ENCODE measurements around the gene ZNHIT2. TPM values are rescaled to one million over a fixed set of nuclear protein-coding genes. Genes with fewer than 3 reads are reported as not detected.

ZNHIT2 gene
- total RNA-seq, 1 experiment from 2014 or later: 48.2 TPM

GRCh38 chr11:65136515-65137096, 19.1 kb upstream of the ZNHIT2 start:
- Histone ChIP-seq H3K79me2 (ENCODE audit: low read length) (peaks cover 29% of the 10 kb centered on the region), H3K4me3 (ENCODE audit: low read length) (no peak overlapping the region), H2AFZ (ENCODE audit: low read length) (no peak overlapping the region), H3F3A (ENCODE audit: low read length, unreplicated experiment) (no peaks in the 10 kb centered on the region), H3K27ac (ENCODE audit: low read length) (no peak overlapping the region), H3K9ac (ENCODE audit: low read length) (no peak overlapping the region), H3K36me3 (ENCODE audit: low read depth, low read length) (peaks cover 13% of the 10 kb centered on the region; the same call in 1 of the 2 replicates), H3K4me1 (ENCODE audit: insufficient read depth, low read length) (peaks cover 16% of the 10 kb centered on the region), H3K9me2 (replicated peaks; ENCODE audit: low read length) (no peaks in the 10 kb centered on the region), H3K27me3 (ENCODE audit: low read length) (0 out of 2 replicates have a peak, but pooled peaks cover 3% of the 10 kb centered on the region), H4K20me1 (ENCODE audit: low read length) (no peaks in the 10 kb centered on the region; the same call in 1 of the 2 replicates), H3K4me2 (ENCODE audit: low read length) (no peak overlapping the region), H3K9me3 (ENCODE audit: low read length) (no peaks in the 10 kb centered on the region)
- POLR2A ChIA-PET (ENCODE audit: unreplicated experiment): interaction anchor here (0.6 kb wide), 1 partner anchor 139 kb away, joined by 11 read pairs; no protein-coding TSS in a partner anchor
- CTCF ChIA-PET: no interaction called here
- TF ChIP-seq CTCF (conservative IDR thresholded peaks at IDR 0.05; ENCODE audit: low read depth, low read length) (no peak), EZH2phosphoT487 (IDR thresholded peaks at IDR 0.05; ENCODE audit: borderline replicate concordance, low read length) (no peak), EZH2 (IDR thresholded peaks at IDR 0.05; ENCODE audit: low read length, unreplicated experiment) (no peak)
- BruUV-seq (replicated peaks): no TSS peak
- DNase-seq (no peak), ATAC-seq (no peak)
- intact Hi-C loops (cut with micrococcal nuclease): no loop called here

GRCh38 chr11:65135633-65136145, 18.2 kb upstream of the ZNHIT2 start:
- no peaks in the 10 kb centered on the region for H3K9me3 ChIP-seq (ENCODE audit: low read length)
- H3K9ac ChIP-seq (ENCODE audit: low read length): peak overlapping the region; percentile 98
- 0 out of 2 replicates have a peak, but pooled peaks cover 3% of the 10 kb centered on the region for H3K27me3 ChIP-seq (ENCODE audit: low read length)
- no peaks in the 10 kb centered on the region for H3K9me2 ChIP-seq (replicated peaks; ENCODE audit: low read length)
- CTCF ChIA-PET: interaction anchor here (0.6 to 1.1 kb wide), 2 partner anchors 46 to 793 kb away, joined by 4 read pairs; partner anchors contain the start of gene CAPN1
- ATAC-seq (no peak), DNase-seq (no peak)
- peak overlapping the region; percentile 95 for H3K27ac ChIP-seq (ENCODE audit: low read length)
- POLR2A ChIA-PET (ENCODE audit: unreplicated experiment): interaction anchor here (0.6 to 1.8 kb wide), 6 partner anchors 13 to 64 kb away, joined by 3 to 24 read pairs (median 4); partner anchors contain the start of genes CAPN1, FAU and MRPL49
- BruUV-seq (replicated peaks): no TSS peak
- intact Hi-C loops (cut with micrococcal nuclease): loop anchor here (1.0 kb wide), 2 partner anchors 13 to 47 kb away; partner anchors contain the start of genes FAU and MRPL49
- H4K20me1 ChIP-seq (ENCODE audit: low read length): no peaks in the 10 kb centered on the region; the same call in 1 of the 2 replicates
- TF ChIP-seq CTCF (conservative IDR thresholded peaks at IDR 0.05; ENCODE audit: low read depth, low read length): no peak
- no peak for TF ChIP-seq EZH2 (IDR thresholded peaks at IDR 0.05; ENCODE audit: low read length, unreplicated experiment)
- no peak for TF ChIP-seq EZH2phosphoT487 (IDR thresholded peaks at IDR 0.05; ENCODE audit: borderline replicate concordance, low read length)
- H3K4me2 ChIP-seq (ENCODE audit: low read length): peak overlapping the region; percentile 96
- H3K4me3 ChIP-seq (ENCODE audit: low read length): peak overlapping the region; percentile 90
- no peaks in the 10 kb centered on the region for H3F3A ChIP-seq (ENCODE audit: low read length, unreplicated experiment)
- peaks cover 16% of the 10 kb centered on the region for H3K4me1 ChIP-seq (ENCODE audit: insufficient read depth, low read length)
- H2AFZ ChIP-seq (ENCODE audit: low read length): peak overlapping the region; percentile 79
- H3K36me3 ChIP-seq (ENCODE audit: low read depth, low read length): peaks cover 22% of the 10 kb centered on the region; the same call in 1 of the 2 replicates
- peaks cover 35% of the 10 kb centered on the region for H3K79me2 ChIP-seq (ENCODE audit: low read length)
